AG09309 (cell line): ENCODE data around the gene CIT.

ENCODE experiments used
- DNase-seq: peaks from one replicate; pipeline ENCODE4 v3.0.0-alpha.2; 2010; ENCODE audit warnings: low read depth
- H3K4me3 ChIP-seq: 2 replicates; pipeline ENCODE4 v1.5.1; 2011; ENCODE audit warnings: mild to moderate bottlenecking, low read depth, low read length, moderate library complexity; ENCODE audit not compliant: control insufficient read depth
- CTCF ChIP-seq: IDR thresholded peaks from 2 replicates; pipeline ENCODE4 v1.5.1; 2011; ENCODE audit warnings: mild to moderate bottlenecking, low read depth, low read length, inconsistent platforms; ENCODE audit not compliant: insufficient read depth, control insufficient read depth; ENCODE audit errors: missing control alignments

Gene CIT

GRCh38 chr12:119692410-119692809 is 184.7 kb downstream of the CIT start:
- no peak overlapping the region for H3K4me3 ChIP-seq
- TF ChIP-seq CTCF = no peak
- DNase-seq = no peak

GRCh38 chr12:119691202-119691810 is 185.8 kb downstream of the CIT start:
- DNase-seq = no peak
- no peak overlapping the region for H3K4me3 ChIP-seq
- TF ChIP-seq CTCF = no peak

GRCh38 chr12:119689935-119690500 is 187.1 kb downstream of the CIT start:
- TF ChIP-seq CTCF = no peak
- DNase-seq = no peak

GRCh38 chr12:119687879-119688278 is 189.2 kb downstream of the CIT start:
- TF ChIP-seq CTCF = no peak
- no peak overlapping the region for H3K4me3 ChIP-seq
- DNase-seq = no peak

More at GRCh38 chr12:119689935-119690500, 187.1 kb downstream of the CIT start:
- H3K4me3 ChIP-seq = no peak overlapping the region

DNA sequence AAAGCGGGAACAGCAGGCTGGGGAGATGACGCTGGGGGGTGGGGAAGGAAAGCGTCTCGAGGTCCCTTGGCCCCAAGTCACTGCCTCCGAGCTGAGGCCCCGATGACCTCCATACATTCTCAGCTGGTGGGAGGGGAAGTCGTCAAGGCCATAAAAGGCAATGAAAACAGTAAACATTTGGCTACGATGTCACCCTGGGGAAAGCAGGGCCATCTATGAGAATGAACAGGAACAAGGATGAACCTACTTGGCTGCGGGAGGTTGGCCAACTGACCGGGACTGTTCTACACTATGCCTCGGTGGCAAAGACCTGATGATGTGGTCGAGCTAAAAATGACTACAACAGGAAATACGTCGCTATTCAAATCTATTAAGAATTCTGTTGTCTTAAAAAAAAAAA is 189.7 kb downstream of the CIT start:
- DNase-seq = no peak
- no peak for TF ChIP-seq CTCF
- H3K4me3 ChIP-seq = no peak overlapping the region

DNA sequence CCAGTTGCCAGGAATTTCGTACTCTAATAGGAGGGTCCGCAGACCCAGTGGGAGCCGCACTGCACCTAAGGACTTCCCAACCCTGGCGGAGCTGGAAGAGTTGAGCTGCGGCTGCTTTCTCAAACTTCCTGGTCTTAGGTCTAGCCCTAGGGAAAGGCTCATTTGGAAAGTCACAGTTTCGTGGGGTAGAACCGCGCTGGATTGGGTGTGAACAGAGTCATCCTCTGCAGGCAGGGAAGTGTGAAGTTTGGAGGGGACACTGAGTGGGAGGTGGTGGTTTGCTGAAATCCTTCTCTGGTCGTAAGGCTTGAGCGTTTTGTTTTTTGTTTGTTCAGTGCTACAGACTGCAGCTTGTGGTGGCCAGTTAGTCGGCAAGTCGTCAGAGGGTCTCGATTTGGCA is 190.3 kb downstream of the CIT start:
- no peak overlapping the region for H3K4me3 ChIP-seq
- no peak for DNase-seq
- no peak for TF ChIP-seq CTCF
